Myocyte (in vitro differentiated cells): ENCODE results near the gene VDAC1. TPM values are rescaled to one million over a fixed set of nuclear protein-coding genes. Genes with fewer than 3 reads are reported as not detected.

ENCODE experiments used
- DNase-seq: peaks from one replicate; pipeline ENCODE4 v3.0.0-alpha.2; 2012; ENCODE audit warnings: low read depth
- total RNA-seq: library from RNA; depleted of rRNA; stranded (reverse); fragments of >200 nt; gene quantifications from 2 replicates; pipeline ENCODE4 v1.2.3, GENCODE V29; 2014

VDAC1 gene
- total RNA-seq, 1 donor from 2014 or later: 504 TPM

DNA sequence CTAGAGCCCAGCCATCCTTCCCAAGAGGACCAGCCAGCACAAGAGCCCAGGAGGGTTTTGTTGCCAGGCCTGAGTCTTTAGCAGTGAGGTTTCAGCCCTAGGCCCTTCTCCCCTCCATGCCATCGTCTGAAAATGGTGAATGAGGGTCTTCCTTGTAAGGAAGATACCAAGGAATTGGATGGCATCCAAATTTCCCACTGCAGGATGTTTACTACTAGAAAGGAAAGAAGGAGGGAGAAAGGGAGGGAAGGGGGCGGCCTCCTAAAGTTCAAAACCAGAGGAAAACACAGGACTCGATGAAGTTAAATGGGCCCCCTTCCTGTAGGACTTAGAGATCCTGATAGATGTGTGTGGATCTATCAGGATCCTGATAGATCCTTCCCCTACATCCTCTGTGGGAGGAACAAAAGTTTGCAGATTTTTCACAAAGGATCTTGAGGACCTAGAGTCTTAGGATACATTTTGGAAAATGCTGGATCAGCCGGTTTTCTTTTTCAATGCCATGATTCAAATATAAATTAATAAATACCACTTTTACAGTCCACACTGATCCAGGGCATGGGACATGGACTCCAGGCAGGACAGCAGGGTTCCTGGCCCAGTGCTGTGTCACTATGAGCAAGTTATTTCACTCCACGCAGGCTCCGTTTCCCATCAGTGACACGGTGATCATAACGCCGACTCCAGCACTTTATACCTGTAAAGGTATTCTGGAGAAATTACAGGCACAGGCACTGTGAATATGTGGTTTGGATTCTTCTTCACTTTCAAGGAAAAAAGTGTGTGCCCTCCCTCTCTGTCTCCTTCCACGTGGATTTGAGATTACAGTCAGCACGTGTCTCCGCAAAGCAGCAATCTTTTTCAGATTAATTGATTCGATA is 77.2 kb downstream of the VDAC1 start:
- DNase-seq: peak; percentile 7

DNA sequence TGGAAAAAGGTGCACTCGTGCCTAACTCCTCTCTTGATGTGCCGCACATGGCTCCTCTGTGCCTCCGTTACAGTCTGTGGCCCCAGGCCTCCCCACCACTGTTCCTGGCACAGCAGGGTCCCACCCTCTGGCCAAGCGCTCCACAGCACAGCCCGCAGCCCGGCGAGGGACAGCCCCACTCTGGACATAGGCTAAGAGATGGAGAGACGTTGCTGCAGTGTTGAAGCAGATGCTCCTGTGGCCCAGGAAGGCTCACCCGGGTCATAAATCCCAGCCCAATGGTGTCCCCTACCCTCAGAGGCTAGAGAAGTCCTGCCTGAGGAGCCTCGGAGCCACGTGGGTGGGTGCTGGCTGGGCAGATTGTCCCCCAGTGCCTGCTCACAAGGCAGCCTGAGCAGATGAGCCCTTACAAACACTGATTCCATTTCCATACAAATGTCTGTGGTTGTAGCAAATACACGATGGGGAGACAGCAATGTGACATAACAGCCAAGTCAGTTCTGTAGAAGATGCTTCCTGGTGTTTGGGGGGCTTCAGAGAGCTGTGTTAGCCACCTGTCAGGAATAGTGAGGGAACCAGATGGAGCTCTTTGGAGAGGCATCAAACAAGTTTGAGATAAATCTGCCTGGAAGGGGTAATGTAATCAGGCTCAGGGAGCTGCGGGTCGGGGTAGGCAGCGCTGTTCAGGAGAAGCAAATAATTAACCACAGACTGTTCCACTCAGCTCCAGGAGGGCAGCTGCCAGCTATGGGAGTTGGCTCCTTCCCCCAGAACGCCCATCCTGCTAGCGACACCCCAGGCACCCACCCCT is 78.1 kb downstream of the VDAC1 start:
- no peak for DNase-seq

DNA sequence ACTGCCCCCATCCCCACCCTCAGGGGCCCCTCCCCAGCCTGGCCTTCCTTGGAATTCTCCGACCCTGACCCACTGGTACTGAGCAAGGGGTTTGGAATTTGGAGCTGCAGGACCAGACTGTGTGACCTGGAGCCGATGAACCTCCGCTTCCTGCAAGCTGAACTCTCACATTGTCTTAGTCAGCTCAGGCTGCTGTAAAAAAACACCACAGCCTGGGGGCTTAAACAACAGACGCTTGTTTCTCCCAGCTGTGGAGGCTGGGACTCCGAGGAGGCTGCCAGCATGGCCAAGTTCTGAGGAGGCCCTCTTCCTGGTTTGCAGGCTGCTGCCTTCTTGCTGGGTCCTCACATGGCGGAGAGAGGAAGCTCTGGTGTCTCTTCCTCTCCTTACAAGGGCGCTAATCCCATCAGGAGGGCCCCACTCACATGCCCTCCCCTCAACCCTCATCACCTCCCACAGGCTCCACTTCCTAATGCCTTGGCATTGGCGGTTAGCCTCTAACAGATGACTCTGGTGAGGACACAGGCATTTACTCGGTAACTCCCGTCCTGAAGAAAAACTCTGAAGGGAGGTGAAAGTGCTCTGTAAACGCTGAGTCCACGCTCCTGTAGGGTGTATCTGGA is 78.8 kb downstream of the VDAC1 start:
- no peak for DNase-seq

DNA sequence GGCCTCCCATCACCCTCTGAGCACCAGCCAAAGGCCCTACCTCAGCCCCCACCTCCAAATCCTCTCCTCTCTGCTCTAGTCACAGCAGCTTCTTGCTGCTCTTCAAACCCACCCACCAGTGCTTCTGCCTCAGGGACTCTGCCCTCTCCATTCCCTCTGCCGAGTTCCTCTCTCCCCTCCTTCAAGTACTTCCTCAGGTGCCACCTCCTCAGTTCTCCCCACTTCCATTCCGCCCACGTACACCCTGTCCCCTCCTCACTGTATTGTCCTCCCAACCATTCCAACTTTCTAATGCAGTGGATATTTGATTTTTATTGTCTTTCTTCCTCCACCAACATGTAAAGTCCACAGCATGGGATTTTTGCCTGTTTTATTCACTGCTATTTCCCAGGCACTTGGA is 79.5 kb downstream of the VDAC1 start:
- DNase-seq: no peak

DNA sequence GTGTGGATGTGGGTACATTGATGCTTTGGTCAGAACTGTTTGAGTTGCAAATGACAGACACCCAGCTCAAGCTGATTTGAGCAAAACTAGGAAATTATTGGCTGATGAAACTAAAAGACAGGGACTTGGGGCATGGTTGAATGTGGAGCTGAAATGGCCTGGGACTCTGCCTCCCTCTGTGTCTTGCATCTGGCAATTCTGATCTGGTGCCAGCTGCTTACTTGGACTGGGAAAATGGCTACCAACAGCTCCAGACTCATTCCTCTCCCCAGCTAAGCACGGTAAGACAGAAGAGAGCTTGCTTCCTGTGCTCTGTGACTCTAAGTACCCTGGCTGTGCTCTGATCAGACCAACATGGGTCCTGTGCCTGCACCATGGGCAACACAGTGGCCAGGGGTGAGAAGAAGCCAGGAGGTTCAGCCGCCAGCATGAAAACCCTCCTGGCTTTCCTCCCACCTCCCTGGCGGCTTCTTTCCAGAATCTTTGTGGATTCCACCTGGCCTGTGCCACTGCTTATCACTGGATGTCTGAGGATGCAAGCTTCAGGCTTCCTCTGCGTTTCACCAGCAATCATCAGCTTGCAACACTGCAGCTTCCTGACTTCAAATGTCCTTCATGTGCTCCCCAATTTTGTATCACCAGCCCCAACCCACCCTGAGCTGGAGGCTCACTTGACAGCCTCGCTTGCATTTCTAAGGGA is 80.4 kb downstream of the VDAC1 start:
- peak; percentile 24 for DNase-seq

DNA sequence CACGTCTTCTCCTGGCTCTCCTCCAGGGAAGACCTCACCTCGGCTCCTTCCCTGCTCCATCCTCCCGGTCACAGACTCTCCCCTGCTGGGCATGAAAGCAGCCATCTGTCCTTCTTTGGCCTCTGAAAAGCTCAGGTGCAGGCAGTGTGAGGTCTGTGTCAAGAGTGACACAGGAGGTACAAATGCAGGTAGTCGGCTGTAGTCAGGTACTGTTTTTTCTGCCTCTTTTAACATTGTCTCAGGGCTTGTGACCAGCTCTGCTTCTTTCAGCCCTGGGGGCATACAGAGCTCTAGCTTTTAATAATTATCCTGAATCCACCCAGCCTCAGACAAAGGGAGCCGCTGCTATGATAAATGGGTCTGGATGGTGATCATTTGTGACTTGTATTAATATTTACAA is 82.8 kb downstream of the VDAC1 start:
- no peak for DNase-seq

Other genes with a start within 250 kb of the VDAC1 start
- gene C5orf15, start 36.4 kb downstream of the VDAC1 start, total RNA-seq: 106 and 113 TPM in 2 replicates
- 0.27 and 1.2 TPM in 2 replicates for gene TCF7, start 109.7 kb upstream of the VDAC1 start, total RNA-seq
- gene SKP1, start 172.0 kb upstream of the VDAC1 start, total RNA-seq: 457 and 487 TPM in 2 replicates
- gene PPP2CA, start 221.1 kb upstream of the VDAC1 start, total RNA-seq: 224 and 234 TPM in 2 replicates